B cell (primary cell): ENCODE data around the gene ATF1. TPM values are rescaled to one million over a fixed set of nuclear protein-coding genes. Genes with fewer than 3 reads are reported as not detected.
"Not testable (repeated sequence)": the region's sequence is repeated elsewhere in the genome, so short reads cannot be mapped to it uniquely, and the experiment has no call there.

ENCODE experiments used
- ATAC-seq: fragments of 200-7000 bp; cut with Tn5 transposase; one replicate; pipeline ENCODE4 v1.10.0; 2021; ENCODE audit warnings: low read depth, mild to moderate bottlenecking, moderate number of reproducible peaks, moderate library complexity
- CTCF ChIA-PET: fragments of 350-600 bp; sonication (Branson Sonifier 250); formaldehyde crosslinking; loops from one replicate; lab custom pipeline; 2021; ENCODE audit warnings: antibody characterized with exemption, inconsistent platforms; lab: Charles Lee
- POLR2A ChIA-PET: fragments of 350-600 bp; sonication (Branson Sonifier 250); formaldehyde crosslinking; loops from one replicate; lab custom pipeline; 2021; ENCODE audit warnings: antibody characterized with exemption; lab: Charles Lee
- DNase-seq: peaks from one replicate; pipeline ENCODE4 v3.0.0; 2013
- H2AFZ ChIP-seq: 2 replicates; pipeline ENCODE4 v1.6.1; 2012; ENCODE audit warnings: mild to moderate bottlenecking, low read depth, low read length; ENCODE audit not compliant: insufficient read depth, poor library complexity, severe bottlenecking
- H3K27ac ChIP-seq, 2 donors: 1 replicate in 1 of 2; 2 replicates in 1 of 2; pipeline ENCODE4 v1.5.1; 2012 to 2013; ENCODE audit warnings: low read length in 2 of 2, mild to moderate bottlenecking in 2 of 2, moderate library complexity in 1 of 2
- H3K27me3 ChIP-seq, 4 experiments: fragments of 200-600 bp in 1 of 4; sonication (generic) in 1 of 4; replicated peaks in 1 of 4; 1 replicate in 2 of 4; 2 replicates in 2 of 4; pipeline versions ENCODE4 v1.6.1 to v1.7.0; 2013 to 2016; ENCODE audit warnings: low read length in 3 of 4, mild to moderate bottlenecking in 2 of 4, mixed read lengths in 1 of 4, moderate library complexity in 1 of 4; ENCODE audit not compliant: insufficient read depth in 4 of 4, control insufficient read depth in 3 of 4; ENCODE audit errors: control extremely low read depth in 1 of 4
- H3K36me3 ChIP-seq, 2 experiments: replicated peaks in 1 of 2; 1 replicate in 1 of 2; 2 replicates in 1 of 2; pipeline versions ENCODE4 v1.6.1 to v1.7.1; 2013; ENCODE audit warnings: low read length in 1 of 2; ENCODE audit not compliant: insufficient read depth in 2 of 2, control insufficient read depth in 1 of 2; ENCODE audit errors: control extremely low read depth in 1 of 2, extremely low read depth in 1 of 2
- H3K4me1 ChIP-seq, 2 donors: fragments of 200-600 bp in 1 of 2; sonication (generic) in 1 of 2; 1 replicate in 1 of 2; 2 replicates in 1 of 2; pipeline versions ENCODE4 v1.5.1 to v1.6.1; 2013 to 2017; ENCODE audit warnings: low read length in 2 of 2; ENCODE audit not compliant: control insufficient read depth in 2 of 2, insufficient read depth in 2 of 2
- H3K4me2 ChIP-seq: replicated peaks from 2 replicates; pipeline ENCODE3; 2012; ENCODE audit warnings: mild to moderate bottlenecking, low read depth, low read length; ENCODE audit not compliant: poor library complexity, severe bottlenecking
- H3K4me3 ChIP-seq, 5 experiments: fragments of 200-600 bp in 1 of 5; sonication (generic) in 1 of 5; 1 replicate in 3 of 5; 2 replicates in 2 of 5; pipeline versions ENCODE4 v1.5.1 to v1.7.0; 2011 to 2016; ENCODE audit warnings: low read length in 4 of 5, mild to moderate bottlenecking in 4 of 5, low read depth in 2 of 5, control low read depth in 1 of 5, moderate library complexity in 1 of 5; ENCODE audit not compliant: insufficient read depth in 1 of 5; ENCODE audit errors: control extremely low read depth in 1 of 5, extremely low read depth in 1 of 5
- H3K79me2 ChIP-seq: fragments of 200-600 bp; sonication (generic); one replicate; pipeline ENCODE4 v1.6.0; 2016; ENCODE audit warnings: low read length; ENCODE audit not compliant: control insufficient read depth, insufficient read depth
- H3K9ac ChIP-seq: fragments of 200-600 bp; sonication (generic); 2 replicates; pipeline ENCODE4 v1.6.1; 2017; ENCODE audit warnings: mild to moderate bottlenecking, low read length, moderate library complexity
- H3K9me3 ChIP-seq, 3 donors: one replicate each; pipeline versions ENCODE4 v1.6.1 to v1.7.1; 2013; ENCODE audit warnings: low read length in 2 of 3; ENCODE audit not compliant: control insufficient read depth in 2 of 3, insufficient read depth in 1 of 3; ENCODE audit errors: control extremely low read depth in 1 of 3
- H4K20me1 ChIP-seq: 2 replicates; pipeline ENCODE4 v1.6.0; 2012; ENCODE audit warnings: mild to moderate bottlenecking, low read length; ENCODE audit not compliant: insufficient read depth, control insufficient read depth, poor library complexity, severe bottlenecking
- H3K27ac Mint-ChIP-seq: one replicate; pipeline ENCODE4 v1.8.0; 2021; ENCODE audit warnings: mixed read lengths
- H3K27me3 Mint-ChIP-seq: one replicate; pipeline ENCODE4 v1.8.0; 2021; ENCODE audit warnings: mixed read lengths
- H3K4me1 Mint-ChIP-seq: one replicate; pipeline ENCODE4 v1.8.0; 2021; ENCODE audit warnings: mixed read lengths
- H3K4me3 Mint-ChIP-seq: one replicate; pipeline ENCODE4 v1.8.0; 2021; ENCODE audit warnings: mixed read lengths
- H3K9me3 Mint-ChIP-seq: one replicate; pipeline ENCODE4 v1.8.0; 2022; ENCODE audit warnings: mixed read lengths; ENCODE audit not compliant: insufficient read depth
- CTCF ChIP-seq: fragments of 200-600 bp; IDR thresholded peaks from one replicate; pipeline ENCODE4 v1.8.0; 2022; ENCODE audit warnings: antibody characterized with exemption, mild to moderate bottlenecking
- EZH2 ChIP-seq: IDR thresholded peaks from 2 replicates; pipeline ENCODE4 v1.6.1; 2012; ENCODE audit warnings: borderline replicate concordance, low read depth, mild to moderate bottlenecking, moderate library complexity, low read length; ENCODE audit not compliant: insufficient read depth, poor library complexity, severe bottlenecking
- WGBS: methylation state at CpG from one replicate; pipeline ENCODE4 v1.1.5; 2013; ENCODE audit warnings: missing lambda C conversion rate; ENCODE audit not compliant: insufficient coverage; 5-methylcytosine and 5-hydroxymethylcytosine counted together
- intact Hi-C: fragments of 100-400 bp; cut with micrococcal nuclease; formaldehyde crosslinking; loops from one replicate; pipeline ENCODE4 v1.10.0; 2022
- polyA plus RNA-seq: library from polyadenylated mRNA; depleted of rRNA; stranded (reverse); fragments of >200 nt; gene quantifications from 2 replicates; pipeline ENCODE4 v1.2.3, GENCODE V29; 2012
- total RNA-seq, 2 donors: library from RNA; stranded (reverse); fragments of 120-200 nt in 1 of 2; gene quantifications; 1 replicate in 1 of 2; 2 replicates in 1 of 2; pipeline versions ENCODE4 v1.2.3 to v1.2.4, GENCODE V29; 2013 to 2022

The ATF1 gene
- total and polyA plus RNA-seq, 2 donors (not counting 1 experiment from before 2014, with no cell fraction given), result 17.2 to 39.5 TPM

GRCh38 chr12:50862316-50862715 is 98.4 kb downstream of the ATF1 start:
- H3K4me1 ChIP-seq, result no peaks in the 10 kb centered on the region
- CTCF ChIA-PET, result no interaction called here
- no peak overlapping the region for H3K4me3 Mint-ChIP-seq
- no peak for TF ChIP-seq EZH2
- TF ChIP-seq CTCF, result no peak
- H3K27ac Mint-ChIP-seq, result no peak overlapping the region
- intact Hi-C loops, result no loop called here
- H4K20me1 ChIP-seq, result no peaks in the 10 kb centered on the region
- no peak overlapping the region for H3K4me2 ChIP-seq
- POLR2A ChIA-PET, result no interaction called here
- H3K27me3 Mint-ChIP-seq, result no peaks in the 10 kb centered on the region
- no peaks in the 10 kb centered on the region for H3K4me1 Mint-ChIP-seq
- no peak for DNase-seq
- H3K79me2 ChIP-seq, result no peaks in the 10 kb centered on the region
- no peak overlapping the region for H3K27ac ChIP-seq
- H3K9me3 ChIP-seq, result peaks cover 2 to 15% (median 9%) of the 10 kb centered on the region in 3 donors
- H3K9ac ChIP-seq, result no peak overlapping the region
- H3K4me3 ChIP-seq, result no peak overlapping the region
- no peaks in the 10 kb centered on the region for H3K27me3 ChIP-seq
- peaks cover 2% of the 10 kb centered on the region for H3K9me3 Mint-ChIP-seq
- WGBS, result 96% methylated on average over 4 of the region's 6 CpGs
- H3K36me3 ChIP-seq, result no peaks in the 10 kb centered on the region
- H2AFZ ChIP-seq, result no peak overlapping the region
- ATAC-seq, result no peak

DNA sequence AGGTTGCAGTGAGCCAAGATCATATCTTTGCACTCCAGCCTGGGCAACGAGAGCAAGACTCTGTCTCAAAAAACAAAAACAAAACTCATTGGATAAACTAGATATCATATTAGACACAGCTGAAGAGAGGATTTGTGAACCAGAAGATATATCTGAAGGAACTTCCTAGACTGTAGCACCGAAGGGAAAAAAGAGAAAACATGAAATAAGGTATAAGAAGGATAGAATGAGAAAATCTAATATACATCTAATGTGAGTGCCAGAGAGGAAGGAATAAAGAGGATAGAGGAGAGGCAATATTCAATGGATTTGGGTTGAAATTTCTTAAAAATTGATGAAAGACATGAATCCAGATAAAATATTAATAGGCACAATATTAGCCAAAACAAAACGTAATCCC is 101.4 kb downstream of the ATF1 start:
- Mint-ChIP-seq H3K9me3 (peaks cover 2% of the 10 kb centered on the region), H3K4me3 (no peak overlapping the region), H3K27me3 (no peaks in the 10 kb centered on the region), H3K4me1 (no peaks in the 10 kb centered on the region), H3K27ac (no peak overlapping the region)
- no peaks in the 10 kb centered on the region for H3K79me2 ChIP-seq
- no peak overlapping the region for H2AFZ ChIP-seq
- peaks cover 4 to 15% (median 9%) of the 10 kb centered on the region in 3 donors for H3K9me3 ChIP-seq
- H4K20me1 ChIP-seq, result no peaks in the 10 kb centered on the region
- ATAC-seq (no peak), DNase-seq (no peak)
- WGBS, result no CpG with 5 or more reads among the region's 3 CpGs
- H3K4me3 ChIP-seq, result no peak overlapping the region
- CTCF ChIA-PET, result no interaction called here
- H3K4me1 ChIP-seq, result no peaks in the 10 kb centered on the region
- no peak overlapping the region for H3K9ac ChIP-seq
- no peak overlapping the region for H3K27ac ChIP-seq
- no peaks in the 10 kb centered on the region for H3K27me3 ChIP-seq
- H3K4me2 ChIP-seq, result no peak overlapping the region
- POLR2A ChIA-PET, result no interaction called here
- TF ChIP-seq EZH2 (no peak), CTCF (no peak)
- intact Hi-C loops, result no loop called here
- H3K36me3 ChIP-seq, result no peaks in the 10 kb centered on the region

- H2AFZ ChIP-seq, H3K4me1 ChIP-seq, H3K27ac Mint-ChIP-seq, H3K27ac ChIP-seq, DNase-seq, H3K4me3 Mint-ChIP-seq, H3K4me3 ChIP-seq, H4K20me1 ChIP-seq, H3K36me3 ChIP-seq, H3K79me2 ChIP-seq, H3K4me1 Mint-ChIP-seq, H3K9me3 Mint-ChIP-seq, H3K27me3 Mint-ChIP-seq, H3K4me2 ChIP-seq, ATAC-seq, POLR2A ChIA-PET, H3K27me3 ChIP-seq, intact Hi-C loops, H3K9ac ChIP-seq, CTCF ChIA-PET: not testable (repeated sequence)
- WGBS, result no CpG with 5 or more reads among the region's 2 CpGs
- peaks cover 4 to 15% (median 9%) of the 10 kb centered on the region in 3 donors for H3K9me3 ChIP-seq
Observed at GRCh38 chr12:50868881-50869280, 105.0 kb downstream of the ATF1 start.
